Caco-2 (cell line): Measurements from ENCODE around the gene PITPNB. TPM values are rescaled to one million over a fixed set of nuclear protein-coding genes. Genes with fewer than 3 reads are reported as not detected.

Experiments
- BruUV-seq: library from RNA; stranded (reverse); fragments of 400-500 nt; replicated peaks from 2 replicates; lab custom pipeline; 2021; lab: Mats Ljungman, UMichigan
- CTCF ChIA-PET: fragments of 300-600 bp; sonication (Branson Sonifier 250); formaldehyde crosslinking; loops from one replicate; lab custom pipeline; 2022; ENCODE audit warnings: antibody characterized with exemption; lab: Charles Lee
- POLR2A ChIA-PET: fragments of 300-600 bp; sonication (Branson Sonifier 250); formaldehyde crosslinking; loops from one replicate; lab custom pipeline; 2022; ENCODE audit warnings: antibody characterized with exemption; lab: Charles Lee
- DNase-seq, 2 experiments: peaks; one replicate each; pipeline versions ENCODE4 v3.0.0 to v3.0.0-alpha.2; 2020 to 2022
- H3K27me3 ChIP-seq: replicated peaks from 2 replicates; pipeline ENCODE4 v1.6.0; 2011; ENCODE audit warnings: low read length; ENCODE audit not compliant: control insufficient read depth, insufficient read depth
- H3K36me3 ChIP-seq: 2 replicates; pipeline ENCODE4 v1.5.1; 2011; ENCODE audit warnings: low read length; ENCODE audit not compliant: control insufficient read depth, insufficient read depth
- H3K4me1 ChIP-seq: fragments of 250-450 bp; sonication (Bioruptor Pico); 2 replicates; pipeline ENCODE4 v1.5.1; 2020; ENCODE audit warnings: mild to moderate bottlenecking
- H3K4me3 ChIP-seq: 2 replicates; pipeline ENCODE4 v1.5.1; 2011; ENCODE audit warnings: low read depth, mild to moderate bottlenecking, control low read depth, low read length
- H3K9me3 ChIP-seq: fragments of 250-450 bp; sonication (Bioruptor Pico); 2 replicates; pipeline ENCODE4 v1.5.1; 2020; ENCODE audit warnings: mild to moderate bottlenecking, moderate library complexity
- H3K27ac Mint-ChIP-seq: one replicate; pipeline ENCODE4 v1.8.0; 2022; ENCODE audit warnings: mixed read lengths; ENCODE audit not compliant: unreplicated experiment
- H3K27me3 Mint-ChIP-seq: one replicate; pipeline ENCODE4 v1.8.0; 2022; ENCODE audit warnings: mixed read lengths; ENCODE audit not compliant: insufficient read depth, unreplicated experiment
- H3K36me3 Mint-ChIP-seq: one replicate; pipeline ENCODE4 v1.8.0; 2022; ENCODE audit warnings: mild to moderate bottlenecking, mixed read lengths; ENCODE audit not compliant: insufficient read depth, unreplicated experiment
- H3K4me1 Mint-ChIP-seq: one replicate; pipeline ENCODE4 v1.8.0; 2022; ENCODE audit warnings: low read depth, mixed read lengths; ENCODE audit not compliant: unreplicated experiment
- H3K4me3 Mint-ChIP-seq: one replicate; pipeline ENCODE4 v1.8.0; 2022; ENCODE audit warnings: mild to moderate bottlenecking, moderate library complexity, mixed read lengths; ENCODE audit not compliant: unreplicated experiment
- H3K9me3 Mint-ChIP-seq: one replicate; pipeline ENCODE4 v1.8.0; 2022; ENCODE audit warnings: mixed read lengths; ENCODE audit not compliant: unreplicated experiment
- intact Hi-C: fragments of 100-400 bp; cut with micrococcal nuclease; formaldehyde crosslinking; loops from one replicate; pipeline ENCODE4 v1.10.0; 2022; ENCODE audit not compliant: unreplicated experiment
- total RNA-seq: library from RNA; stranded (reverse); gene quantifications from 2 replicates; pipeline ENCODE4 v1.2.3, GENCODE V29; 2022
- TF ChIP-seq, protein P1 (sequence below), 2 experiments: fragments of 200-600 bp in 1 of 2; IDR thresholded peaks; 1 replicate in 1 of 2; 2 replicates in 1 of 2; pipeline versions ENCODE4 v1.5.1 to v1.8.0; 2011 to 2022; ENCODE audit warnings: antibody characterized with exemption in 1 of 2, control low read depth in 1 of 2, inconsistent platforms in 1 of 2, low read depth in 1 of 2, low read length in 1 of 2, mild to moderate bottlenecking in 1 of 2, moderate library complexity in 1 of 2; ENCODE audit not compliant: insufficient read depth in 1 of 2, severe bottlenecking in 1 of 2, unreplicated experiment in 1 of 2

Gene PITPNB
- total RNA-seq, 1 experiment from 2014 or later = 81.7 TPM

DNA sequence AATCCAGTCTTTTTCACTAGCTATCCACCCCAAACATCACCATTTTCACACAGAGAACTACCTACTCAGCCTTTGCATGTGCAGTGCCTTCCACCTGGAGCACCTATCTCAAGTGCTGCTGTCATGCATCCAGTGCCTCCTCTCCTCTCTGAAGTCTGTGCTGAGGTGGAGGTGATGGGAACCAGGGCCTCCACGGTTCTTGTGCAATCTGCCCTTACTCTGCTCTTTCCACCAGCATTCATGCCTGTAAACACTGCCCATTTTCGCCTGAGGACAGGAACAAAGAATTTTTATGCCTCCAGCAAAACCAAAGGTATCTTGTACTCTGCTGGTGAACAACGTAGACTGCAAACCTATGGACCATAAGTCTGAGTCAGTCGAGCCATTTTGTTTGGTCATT lies 27.0 kb downstream of the PITPNB start:
- 0 out of 2 replicates have a peak, but pooled peaks cover 5% of the 10 kb centered on the region for H3K36me3 ChIP-seq
- intact Hi-C loops = no loop called here
- no TSS peak for BruUV-seq
- H3K4me3 ChIP-seq = no peak overlapping the region
- peaks cover 3% of the 10 kb centered on the region; the same call in 1 of the 2 replicates for H3K4me1 ChIP-seq
- no peak overlapping the region for H3K27ac Mint-ChIP-seq
- no peaks in the 10 kb centered on the region for H3K9me3 ChIP-seq
- peaks cover 17% of the 10 kb centered on the region for H3K4me1 Mint-ChIP-seq
- CTCF ChIA-PET = no interaction called here
- no peaks in the 10 kb centered on the region for H3K9me3 Mint-ChIP-seq
- peak; percentile 16 to 40 for DNase-seq
- TF ChIP-seq, protein P1, sequence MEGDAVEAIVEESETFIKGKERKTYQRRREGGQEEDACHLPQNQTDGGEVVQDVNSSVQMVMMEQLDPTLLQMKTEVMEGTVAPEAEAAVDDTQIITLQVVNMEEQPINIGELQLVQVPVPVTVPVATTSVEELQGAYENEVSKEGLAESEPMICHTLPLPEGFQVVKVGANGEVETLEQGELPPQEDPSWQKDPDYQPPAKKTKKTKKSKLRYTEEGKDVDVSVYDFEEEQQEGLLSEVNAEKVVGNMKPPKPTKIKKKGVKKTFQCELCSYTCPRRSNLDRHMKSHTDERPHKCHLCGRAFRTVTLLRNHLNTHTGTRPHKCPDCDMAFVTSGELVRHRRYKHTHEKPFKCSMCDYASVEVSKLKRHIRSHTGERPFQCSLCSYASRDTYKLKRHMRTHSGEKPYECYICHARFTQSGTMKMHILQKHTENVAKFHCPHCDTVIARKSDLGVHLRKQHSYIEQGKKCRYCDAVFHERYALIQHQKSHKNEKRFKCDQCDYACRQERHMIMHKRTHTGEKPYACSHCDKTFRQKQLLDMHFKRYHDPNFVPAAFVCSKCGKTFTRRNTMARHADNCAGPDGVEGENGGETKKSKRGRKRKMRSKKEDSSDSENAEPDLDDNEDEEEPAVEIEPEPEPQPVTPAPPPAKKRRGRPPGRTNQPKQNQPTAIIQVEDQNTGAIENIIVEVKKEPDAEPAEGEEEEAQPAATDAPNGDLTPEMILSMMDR (IDR thresholded peaks at IDR 0.05; ENCODE audit: insufficient read depth in 1 of 2, low read depth in 1 of 2, low read length in 1 of 2, severe bottlenecking in 1 of 2, unreplicated experiment in 1 of 2) = no peak
- no peaks in the 10 kb centered on the region for H3K27me3 Mint-ChIP-seq
- H3K27me3 ChIP-seq = no peaks in the 10 kb centered on the region
- no peak overlapping the region for H3K4me3 Mint-ChIP-seq
- peaks cover 72% of the 10 kb centered on the region for H3K36me3 Mint-ChIP-seq
- POLR2A ChIA-PET = no interaction called here

DNA sequence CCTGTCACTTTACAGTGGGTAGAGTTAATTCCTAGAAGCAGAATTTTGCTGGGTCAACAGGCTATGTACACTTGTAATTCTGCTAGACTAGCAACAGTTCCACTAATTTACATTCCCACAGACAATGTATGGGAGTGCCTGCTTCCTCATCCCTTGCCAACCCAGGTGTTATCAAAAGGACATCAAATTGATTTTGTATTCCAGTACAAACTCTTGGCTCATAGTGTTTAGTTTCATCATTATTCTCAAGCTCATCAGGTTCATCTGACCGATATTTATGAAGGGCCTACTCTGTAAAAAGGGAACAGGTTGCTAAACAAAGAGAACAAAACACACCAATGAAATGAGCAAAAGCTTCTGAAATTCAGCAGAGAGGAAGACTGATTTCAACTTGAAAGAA lies 30.7 kb downstream of the PITPNB start:
- Histone ChIP-seq H3K36me3 (peaks cover 5% of the 10 kb centered on the region; the same call in 1 of the 2 replicates), H3K4me1 (peaks cover 5% of the 10 kb centered on the region; the same call in 1 of the 2 replicates), H3K27me3 (no peaks in the 10 kb centered on the region), H3K9me3 (no peaks in the 10 kb centered on the region), H3K4me3 (no peak overlapping the region)
- no TSS peak for BruUV-seq
- Mint-ChIP-seq H3K4me1 (peaks cover 23% of the 10 kb centered on the region), H3K27me3 (no peaks in the 10 kb centered on the region), H3K27ac (no peak overlapping the region), H3K9me3 (no peaks in the 10 kb centered on the region), H3K36me3 (peaks cover 69% of the 10 kb centered on the region), H3K4me3 (no peak overlapping the region)
- DNase-seq = no peak
- intact Hi-C loops = loop anchor here (10.0 kb wide), 1 partner anchor 706 kb away; no protein-coding TSS in a partner anchor
- CTCF ChIA-PET = interaction anchor here (0.6 to 0.8 kb wide), 2 partner anchors 29 to 131 kb away, joined by 3 read pairs; no protein-coding TSS in a partner anchor
- POLR2A ChIA-PET = no interaction called here
- TF ChIP-seq, protein P1 (IDR thresholded peaks at IDR 0.05; ENCODE audit: insufficient read depth in 1 of 2, low read depth in 1 of 2, low read length in 1 of 2, severe bottlenecking in 1 of 2, unreplicated experiment in 1 of 2) = no peak

DNA sequence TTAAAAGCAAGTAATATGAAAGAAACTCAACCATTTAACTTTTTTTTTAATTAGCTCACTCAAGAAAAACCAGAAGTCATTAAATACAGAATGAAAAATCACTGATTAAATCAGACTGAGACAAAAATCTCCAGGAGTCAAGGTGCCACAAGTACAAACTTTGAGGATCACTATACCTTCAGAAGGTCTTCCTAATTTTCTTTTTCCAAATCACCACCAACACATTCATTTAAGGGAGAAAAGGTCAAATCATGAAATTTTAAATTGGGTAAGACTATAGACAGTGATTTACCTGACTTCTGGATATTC lies 32.3 kb downstream of the PITPNB start:
- no peaks in the 10 kb centered on the region for H3K9me3 Mint-ChIP-seq
- no peak for DNase-seq
- no peaks in the 10 kb centered on the region for H3K27me3 Mint-ChIP-seq
- TF ChIP-seq, protein P1 (IDR thresholded peaks at IDR 0.05; ENCODE audit: insufficient read depth in 1 of 2, low read depth in 1 of 2, low read length in 1 of 2, severe bottlenecking in 1 of 2, unreplicated experiment in 1 of 2) = no peak
- H3K9me3 ChIP-seq = no peaks in the 10 kb centered on the region
- H3K27me3 ChIP-seq = no peaks in the 10 kb centered on the region
- no TSS peak for BruUV-seq
- intact Hi-C loops = loop anchor here (1.0 to 10.0 kb wide), 2 partner anchors 123 to 708 kb away; no protein-coding TSS in a partner anchor
- peaks cover 23% of the 10 kb centered on the region for H3K4me1 Mint-ChIP-seq
- no peak overlapping the region for H3K4me3 ChIP-seq
- peaks cover 5% of the 10 kb centered on the region; the same call in 1 of the 2 replicates for H3K4me1 ChIP-seq
- peaks cover 54% of the 10 kb centered on the region for H3K36me3 Mint-ChIP-seq
- H3K4me3 Mint-ChIP-seq = no peak overlapping the region
- CTCF ChIA-PET = interaction anchor here (1.0 kb wide), 1 partner anchor 59 kb away, joined by 3 read pairs; no protein-coding TSS in a partner anchor
- no peak overlapping the region for H3K27ac Mint-ChIP-seq
- POLR2A ChIA-PET = no interaction called here
- peaks cover 5% of the 10 kb centered on the region; the same call in 1 of the 2 replicates for H3K36me3 ChIP-seq
